GM23338 (cell line): ENCODE measurements around the gene PPP1R16B. TPM values are rescaled to one million over a fixed set of nuclear protein-coding genes. Genes with fewer than 3 reads are reported as not detected.

Experiments
- ATAC-seq: fragments of 200-7000 bp; cut with Tn5 transposase; 3 replicates; pipeline ENCODE4 v1.9.1; 2020
- DNase-seq: peaks from one replicate; pipeline ENCODE4 v3.0.0-alpha.2; 2015; ENCODE audit warnings: low spot score
- H2AFZ ChIP-seq: fragments of 200-600 bp; sonication (generic); 2 replicates; pipeline ENCODE4 v1.8.0; 2016; ENCODE audit warnings: antibody characterized with exemption, mild to moderate bottlenecking, moderate library complexity
- H3F3A ChIP-seq: fragments of 200-600 bp; sonication (generic); replicated peaks from 2 replicates; pipeline ENCODE4 v1.8.0; 2017; ENCODE audit warnings: antibody characterized with exemption, mixed run types, low read depth
- H3K27ac ChIP-seq: fragments of 200-600 bp; sonication (generic); 2 replicates; pipeline ENCODE4 v1.6.1; 2016; ENCODE audit warnings: low read depth
- H3K27me3 ChIP-seq: fragments of 200-600 bp; sonication (generic); 2 replicates; pipeline ENCODE4 v1.8.0; 2016; ENCODE audit warnings: mild to moderate bottlenecking, mixed run types, moderate library complexity; ENCODE audit not compliant: insufficient read depth
- H3K36me3 ChIP-seq: fragments of 200-600 bp; sonication (generic); 2 replicates; pipeline ENCODE4 v1.8.0; 2016; ENCODE audit warnings: mild to moderate bottlenecking; ENCODE audit not compliant: insufficient read depth
- H3K4me1 ChIP-seq: fragments of 200-600 bp; sonication (generic); 2 replicates; pipeline ENCODE4 v1.8.0; 2016; ENCODE audit warnings: mild to moderate bottlenecking, moderate library complexity; ENCODE audit not compliant: insufficient read depth
- H3K4me2 ChIP-seq: fragments of 200-600 bp; sonication (generic); 2 replicates; pipeline ENCODE4 v1.7.1; 2017; ENCODE audit warnings: mixed run types
- H3K4me3 ChIP-seq: fragments of 200-600 bp; sonication (generic); 2 replicates; pipeline ENCODE4 v1.6.1; 2016; ENCODE audit warnings: mixed run types
- H3K79me2 ChIP-seq: fragments of 200-600 bp; sonication (generic); replicated peaks from 2 replicates; pipeline ENCODE4 v1.8.0; 2017; ENCODE audit warnings: mild to moderate bottlenecking; ENCODE audit not compliant: insufficient read depth
- H3K9me2 ChIP-seq: fragments of 200-600 bp; sonication (generic); 2 replicates; pipeline ENCODE4 v1.8.0; 2017; ENCODE audit not compliant: insufficient read depth
- H4K20me1 ChIP-seq: fragments of 200-600 bp; sonication (generic); replicated peaks from 2 replicates; pipeline ENCODE4 v1.8.0; 2017; ENCODE audit warnings: mild to moderate bottlenecking; ENCODE audit not compliant: insufficient read depth
- H3K27ac Mint-ChIP-seq: 2 replicates; pipeline ENCODE4 v1.8.0; 2020; ENCODE audit warnings: inconsistent platforms, mild to moderate bottlenecking, moderate library complexity, mixed read lengths
- H3K27me3 Mint-ChIP-seq: 3 replicates; pipeline ENCODE4 v1.8.0; 2022; ENCODE audit warnings: low read depth, mild to moderate bottlenecking, moderate library complexity, mixed read lengths, inconsistent platforms; ENCODE audit not compliant: insufficient read depth, poor library complexity
- H3K36me3 Mint-ChIP-seq: 3 replicates; pipeline ENCODE4 v1.8.0; 2021; ENCODE audit warnings: low read depth, mild to moderate bottlenecking, inconsistent platforms, moderate library complexity, mixed read lengths
- H3K4me1 Mint-ChIP-seq: 3 replicates; pipeline ENCODE4 v1.8.0; 2020; ENCODE audit warnings: mild to moderate bottlenecking, inconsistent platforms, mixed read lengths
- H3K4me3 Mint-ChIP-seq: 3 replicates; pipeline ENCODE4 v1.8.0; 2021; ENCODE audit warnings: moderate library complexity, mild to moderate bottlenecking, inconsistent platforms, mixed read lengths
- H3K9me3 Mint-ChIP-seq: 3 replicates; pipeline ENCODE4 v1.8.0; 2020; ENCODE audit warnings: moderate library complexity, mild to moderate bottlenecking, inconsistent platforms, mixed read lengths
- CREB1 ChIP-seq: fragments of 250-450 bp; sonication (Bioruptor Pico); IDR thresholded peaks from 2 replicates; pipeline ENCODE4 v1.5.0; 2020; ENCODE audit warnings: low read depth, mild to moderate bottlenecking, moderate library complexity
- CTCF ChIP-seq, 2 experiments: fragments of 200-600 bp in 1 of 2; sonication (generic) in 1 of 2; conservative IDR thresholded peaks; 2 replicates each; pipeline versions ENCODE4 v1.5.1 to v1.6.1; 2016 to 2017; ENCODE audit warnings: antibody characterized with exemption in 2 of 2, low read depth in 2 of 2, mild to moderate bottlenecking in 2 of 2, moderate library complexity in 1 of 2
- ETS1 ChIP-seq: IDR thresholded peaks from 2 replicates; pipeline ENCODE4 v1.6.1; 2016; ENCODE audit warnings: antibody characterized with exemption
- EZH2 ChIP-seq: fragments of 200-600 bp; sonication (generic); IDR thresholded peaks from one replicate; pipeline ENCODE4 v1.8.0; 2017; ENCODE audit warnings: antibody characterized with exemption, mild to moderate bottlenecking, low read depth; ENCODE audit not compliant: unreplicated experiment
- JUNB ChIP-seq: IDR thresholded peaks from one replicate; pipeline ENCODE4 v1.6.1; 2016; ENCODE audit warnings: antibody characterized with exemption; ENCODE audit not compliant: unreplicated experiment
- POLR2AphosphoS5 ChIP-seq: IDR thresholded peaks from 2 replicates; pipeline ENCODE4 v1.6.1; 2016; ENCODE audit warnings: antibody characterized with exemption, low read depth
- STAT1 ChIP-seq: IDR thresholded peaks from one replicate; pipeline ENCODE4 v1.6.1; 2016; ENCODE audit warnings: antibody characterized with exemption; ENCODE audit not compliant: unreplicated experiment
- ZNF114 ChIP-seq: fragments of 250-450 bp; sonication (Bioruptor Pico); IDR thresholded peaks from 2 replicates; pipeline ENCODE4 v1.5.0; 2020; ENCODE audit warnings: mild to moderate bottlenecking, moderate library complexity
- ZNF331 ChIP-seq: fragments of 250-450 bp; sonication (Bioruptor Pico); IDR thresholded peaks from 2 replicates; pipeline ENCODE4 v1.5.0; 2020; ENCODE audit warnings: low read depth, mild to moderate bottlenecking, moderate library complexity
- ZNF462 ChIP-seq: fragments of 250-450 bp; sonication (Bioruptor Pico); IDR thresholded peaks from 2 replicates; pipeline ENCODE4 v1.5.0; 2020; ENCODE audit warnings: mild to moderate bottlenecking, moderate library complexity
- polyA plus RNA-seq: library from polyadenylated mRNA; unstranded; fragments of >200 nt; fragmentation: Nextera tagmentation; extraction: Ambion mirVana; gene quantifications from 2 replicates; pipeline ENCODE4 v1.2.1, GENCODE V29; 2016
- total RNA-seq: library from RNA; depleted of rRNA; stranded (reverse); fragments of >200 nt; shearing (Covaris generic); gene quantifications from 2 replicates; pipeline ENCODE4 v1.2.3, GENCODE V29; 2014

The PPP1R16B gene
- total and polyA plus RNA-seq, 2 experiments from 2014 or later = 1.6 to 11.5 TPM

DNA sequence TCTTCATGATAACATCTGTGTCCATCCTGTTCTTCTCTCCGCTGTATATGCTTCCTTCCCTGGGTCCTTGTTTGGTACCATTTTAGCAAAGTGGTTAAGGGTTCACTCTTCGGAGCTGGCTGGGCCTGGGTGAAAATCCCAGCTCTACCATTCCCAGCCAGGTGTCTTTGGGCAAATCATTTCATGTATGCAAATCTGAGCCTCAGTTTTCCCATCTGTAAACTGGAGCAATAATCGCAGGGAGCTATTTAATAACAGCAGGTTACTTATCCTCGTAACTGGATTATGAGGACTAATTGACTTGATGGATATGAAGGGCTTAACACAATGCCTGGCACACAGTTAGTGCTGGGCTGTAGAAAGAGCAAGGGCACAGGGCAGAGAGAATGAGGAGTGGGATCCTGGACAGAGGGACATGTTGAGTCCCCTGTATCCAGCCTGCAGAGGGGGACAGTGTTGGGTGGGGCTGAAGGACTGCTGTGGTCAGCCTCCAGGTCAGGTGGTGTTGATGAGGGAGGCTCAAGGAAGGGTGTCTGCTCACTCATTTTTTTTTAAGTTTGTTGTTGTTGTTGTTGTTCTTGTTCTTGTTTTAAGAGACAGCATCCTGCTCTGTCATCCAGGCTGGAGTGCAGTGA lies 76.4 kb downstream of the PPP1R16B start:
- no peaks in the 10 kb centered on the region for H3K79me2 ChIP-seq
- H3K27me3 ChIP-seq = no peaks in the 10 kb centered on the region
- no peak for ATAC-seq
- no peaks in the 10 kb centered on the region for H3K4me1 ChIP-seq
- no peak overlapping the region for H2AFZ ChIP-seq
- H3K4me1 Mint-ChIP-seq = peaks cover 17% of the 10 kb centered on the region
- H3K4me3 Mint-ChIP-seq = no peak overlapping the region
- H3F3A ChIP-seq = no peaks in the 10 kb centered on the region
- no peak overlapping the region for H3K27ac Mint-ChIP-seq
- no peaks in the 10 kb centered on the region for H3K9me3 Mint-ChIP-seq
- no peaks in the 10 kb centered on the region for H3K9me2 ChIP-seq
- no peak overlapping the region for H3K4me3 ChIP-seq
- TF ChIP-seq ZNF331 = no peak
- H3K27ac ChIP-seq = no peak overlapping the region
- no peaks in the 10 kb centered on the region for H3K36me3 Mint-ChIP-seq
- DNase-seq = no peak
- H3K27me3 Mint-ChIP-seq = peaks cover 13% of the 10 kb centered on the region
- no peaks in the 10 kb centered on the region; the same call in 1 of the 2 replicates for H4K20me1 ChIP-seq
- no peaks in the 10 kb centered on the region for H3K36me3 ChIP-seq
- no peak overlapping the region for H3K4me2 ChIP-seq

GRCh38 chr20:38882600-38882999 lies 77.1 kb downstream of the PPP1R16B start:
- DNase-seq (no peak), ATAC-seq (no peak)
- no peak overlapping the region; the same call in 2 of the 3 replicates for H3K4me3 Mint-ChIP-seq
- Histone ChIP-seq H3K27ac (no peak overlapping the region), H3K36me3 (no peaks in the 10 kb centered on the region), H3K79me2 (no peaks in the 10 kb centered on the region), H3K4me2 (no peak overlapping the region), H4K20me1 (no peaks in the 10 kb centered on the region; the same call in 1 of the 2 replicates), H3K4me1 (no peaks in the 10 kb centered on the region), H3K9me2 (no peaks in the 10 kb centered on the region), H3F3A (no peaks in the 10 kb centered on the region), H2AFZ (no peak overlapping the region), H3K27me3 (no peaks in the 10 kb centered on the region), H3K4me3 (no peak overlapping the region)
- no peaks in the 10 kb centered on the region for H3K9me3 Mint-ChIP-seq
- H3K4me1 Mint-ChIP-seq = peaks cover 17% of the 10 kb centered on the region
- no peak overlapping the region for H3K27ac Mint-ChIP-seq
- H3K27me3 Mint-ChIP-seq = peaks cover 13% of the 10 kb centered on the region
- H3K36me3 Mint-ChIP-seq = no peaks in the 10 kb centered on the region
- no peak for TF ChIP-seq CREB1 (CRISPR knock-in tag)
- TF ChIP-seq ETS1 = no peak
- no peak for TF ChIP-seq POLR2AphosphoS5
- TF ChIP-seq JUNB = no peak
- no peak for TF ChIP-seq ZNF331
- TF ChIP-seq ZNF462 (CRISPR knock-in tag) = no peak
- TF ChIP-seq ZNF114 (CRISPR knock-in tag) = no peak
- TF ChIP-seq EZH2 = no peak
- no peak for TF ChIP-seq STAT1
- TF ChIP-seq CTCF (conservative IDR thresholded peaks at IDR 0.05; ENCODE audit: low read depth in 2 of 2) = no peak
